ENCODE data around the gene KIFAP3. TPM values are rescaled to one million over a fixed set of nuclear protein-coding genes. Genes with fewer than 3 reads are reported as not detected.

The KIFAP3 gene
- total RNA-seq, 1 experiment from 2014 or later, result 2.3 TPM

- CTCF ChIA-PET, result no interaction called here
- TF ChIP-seq, protein P1, sequence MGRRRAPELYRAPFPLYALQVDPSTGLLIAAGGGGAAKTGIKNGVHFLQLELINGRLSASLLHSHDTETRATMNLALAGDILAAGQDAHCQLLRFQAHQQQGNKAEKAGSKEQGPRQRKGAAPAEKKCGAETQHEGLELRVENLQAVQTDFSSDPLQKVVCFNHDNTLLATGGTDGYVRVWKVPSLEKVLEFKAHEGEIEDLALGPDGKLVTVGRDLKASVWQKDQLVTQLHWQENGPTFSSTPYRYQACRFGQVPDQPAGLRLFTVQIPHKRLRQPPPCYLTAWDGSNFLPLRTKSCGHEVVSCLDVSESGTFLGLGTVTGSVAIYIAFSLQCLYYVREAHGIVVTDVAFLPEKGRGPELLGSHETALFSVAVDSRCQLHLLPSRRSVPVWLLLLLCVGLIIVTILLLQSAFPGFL (CRISPR knock-in tag; IDR thresholded peaks at IDR 0.05; ENCODE audit: borderline replicate concordance), result no peak
- no peak for TF ChIP-seq HMGXB4 (CRISPR knock-in tag; IDR thresholded peaks at IDR 0.05)
- peak; percentile 48; the same call in 1 of the 2 replicates for TF ChIP-seq MYBL2 (CRISPR knock-in tag; IDR thresholded peaks at IDR 0.05)
- no peak for TF ChIP-seq TEAD4 (CRISPR knock-in tag; IDR thresholded peaks at IDR 0.05)
- TF ChIP-seq ZNF121 (CRISPR knock-in tag; IDR thresholded peaks at IDR 0.05), result peak; percentile 12; the same call in 1 of the 2 replicates
- TF ChIP-seq ZNF317 (CRISPR knock-in tag; IDR thresholded peaks at IDR 0.05; ENCODE audit: borderline replicate concordance, low read depth), result no peak
- TF ChIP-seq FOXK1 (CRISPR knock-in tag; IDR thresholded peaks at IDR 0.05), result no peak
- TF ChIP-seq ATF3 (CRISPR knock-in tag; conservative IDR thresholded peaks at IDR 0.05), result no peak
- TF ChIP-seq ZNF219 (CRISPR knock-in tag; IDR thresholded peaks at IDR 0.05; ENCODE audit: borderline replicate concordance), result no peak
- TF ChIP-seq FOXP1 (CRISPR knock-in tag; IDR thresholded peaks at IDR 0.05; ENCODE audit: borderline replicate concordance), result peak; percentile 52; the same call in 1 of the 2 replicates
- no peak for TF ChIP-seq NR2C2 (CRISPR knock-in tag; IDR thresholded peaks at IDR 0.05)
- no peak for TF ChIP-seq ZNF532 (CRISPR knock-in tag; IDR thresholded peaks at IDR 0.05; ENCODE audit: borderline replicate concordance)
- TF ChIP-seq ZBTB43 (CRISPR knock-in tag; IDR thresholded peaks at IDR 0.05), result 0 out of 2 replicates have a peak, but pooled peaks have one; percentile 35
- TF ChIP-seq SP1 (CRISPR knock-in tag; conservative IDR thresholded peaks at IDR 0.05), result no peak
- no peak for TF ChIP-seq E2F1 (CRISPR knock-in tag; IDR thresholded peaks at IDR 0.05)
- TF ChIP-seq, protein P2, sequence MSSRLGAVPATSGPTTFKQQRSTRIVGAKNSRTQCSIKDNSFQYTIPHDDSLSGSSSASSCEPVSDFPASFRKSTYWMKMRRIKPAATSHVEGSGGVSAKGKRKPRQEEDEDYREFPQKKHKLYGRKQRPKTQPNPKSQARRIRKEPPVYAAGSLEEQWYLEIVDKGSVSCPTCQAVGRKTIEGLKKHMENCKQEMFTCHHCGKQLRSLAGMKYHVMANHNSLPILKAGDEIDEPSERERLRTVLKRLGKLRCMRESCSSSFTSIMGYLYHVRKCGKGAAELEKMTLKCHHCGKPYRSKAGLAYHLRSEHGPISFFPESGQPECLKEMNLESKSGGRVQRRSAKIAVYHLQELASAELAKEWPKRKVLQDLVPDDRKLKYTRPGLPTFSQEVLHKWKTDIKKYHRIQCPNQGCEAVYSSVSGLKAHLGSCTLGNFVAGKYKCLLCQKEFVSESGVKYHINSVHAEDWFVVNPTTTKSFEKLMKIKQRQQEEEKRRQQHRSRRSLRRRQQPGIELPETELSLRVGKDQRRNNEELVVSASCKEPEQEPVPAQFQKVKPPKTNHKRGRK (CRISPR knock-in tag; IDR thresholded peaks at IDR 0.05; ENCODE audit: borderline replicate concordance), result 0 out of 2 replicates have a peak, but pooled peaks have one; percentile 38
- TF ChIP-seq, protein P3, sequence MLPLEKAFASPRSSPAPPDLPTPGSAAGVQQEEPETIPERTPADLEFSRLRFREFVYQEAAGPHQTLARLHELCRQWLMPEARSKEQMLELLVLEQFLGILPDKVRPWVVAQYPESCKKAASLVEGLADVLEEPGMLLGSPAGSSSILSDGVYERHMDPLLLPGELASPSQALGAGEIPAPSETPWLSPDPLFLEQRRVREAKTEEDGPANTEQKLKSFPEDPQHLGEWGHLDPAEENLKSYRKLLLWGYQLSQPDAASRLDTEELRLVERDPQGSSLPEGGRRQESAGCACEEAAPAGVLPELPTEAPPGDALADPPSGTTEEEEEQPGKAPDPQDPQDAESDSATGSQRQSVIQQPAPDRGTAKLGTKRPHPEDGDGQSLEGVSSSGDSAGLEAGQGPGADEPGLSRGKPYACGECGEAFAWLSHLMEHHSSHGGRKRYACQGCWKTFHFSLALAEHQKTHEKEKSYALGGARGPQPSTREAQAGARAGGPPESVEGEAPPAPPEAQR (CRISPR knock-in tag; IDR thresholded peaks at IDR 0.05), result no peak
- Mint-ChIP-seq H3K4me1 (peaks cover 62% of the 10 kb centered on the region), H3K9me3 (no peaks in the 10 kb centered on the region), H3K27ac (no peak overlapping the region; the same call in 1 of the 2 replicates), H3K36me3 (peaks cover 2% of the 10 kb centered on the region; the same call in 1 of the 2 replicates), H3K27me3 (ENCODE audit: low read depth) (no peaks in the 10 kb centered on the region), H3K4me3 (peak overlapping the region; percentile 82)
- DNase-seq (ENCODE audit: low spot score) (no peak), ATAC-seq (peak; percentile 4)
- POLR2A ChIA-PET, result interaction anchor here (1.0 to 2.2 kb wide), 4 partner anchors 59 to 407 kb away, joined by 3 to 8 read pairs (median 3); partner anchors contain the start of genes KIFAP3, METTL18 and SLC19A2
Measured at GRCh38 chr1:169892927-169893644, 181.4 kb downstream of the KIFAP3 start.

All from WTC11 (cell line).